Pulmonary artery endothelial cell (primary cell): ENCODE results near the gene HDAC10. TPM values are rescaled to one million over a fixed set of nuclear protein-coding genes. Genes with fewer than 3 reads are reported as not detected.

Experiments
- DNase-seq: peaks from one replicate; pipeline ENCODE4 v3.0.0-alpha.2; 2011; ENCODE audit warnings: low read depth, low spot score
- total RNA-seq: library from RNA; depleted of rRNA; stranded (reverse); fragments of >200 nt; gene quantifications from 2 replicates; pipeline ENCODE4 v1.2.3, GENCODE V29; 2014

HDAC10 gene
- total RNA-seq, 1 donor from 2014 or later, result 14.4 TPM

DNA sequence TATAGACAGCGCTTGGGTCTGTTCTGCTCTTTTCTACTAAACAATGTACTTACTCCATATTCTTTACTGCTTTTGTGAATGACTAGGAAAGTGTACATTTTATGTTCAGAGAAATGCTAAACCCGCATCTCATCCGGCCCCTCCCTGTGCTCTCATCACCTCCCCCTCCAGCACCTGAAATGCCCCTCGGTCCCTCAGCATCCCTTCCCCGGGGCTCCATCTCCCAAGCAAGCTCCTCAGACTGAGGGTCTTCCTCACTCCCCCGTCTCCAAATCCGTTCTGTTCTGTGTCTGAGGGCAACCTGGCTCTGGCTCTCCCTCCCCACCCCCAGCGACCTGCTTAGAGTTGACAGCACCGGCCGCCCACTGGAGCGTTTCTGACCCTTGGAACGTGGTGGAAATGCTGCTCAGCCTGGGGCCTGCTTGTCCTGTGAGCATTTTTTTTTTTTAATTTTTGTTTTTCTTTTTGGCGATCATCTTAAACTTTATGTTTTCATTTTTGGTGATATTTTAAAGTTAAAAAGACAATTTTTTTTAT is 48.9 kb downstream of the HDAC10 start:
- DNase-seq, result no peak

DNA sequence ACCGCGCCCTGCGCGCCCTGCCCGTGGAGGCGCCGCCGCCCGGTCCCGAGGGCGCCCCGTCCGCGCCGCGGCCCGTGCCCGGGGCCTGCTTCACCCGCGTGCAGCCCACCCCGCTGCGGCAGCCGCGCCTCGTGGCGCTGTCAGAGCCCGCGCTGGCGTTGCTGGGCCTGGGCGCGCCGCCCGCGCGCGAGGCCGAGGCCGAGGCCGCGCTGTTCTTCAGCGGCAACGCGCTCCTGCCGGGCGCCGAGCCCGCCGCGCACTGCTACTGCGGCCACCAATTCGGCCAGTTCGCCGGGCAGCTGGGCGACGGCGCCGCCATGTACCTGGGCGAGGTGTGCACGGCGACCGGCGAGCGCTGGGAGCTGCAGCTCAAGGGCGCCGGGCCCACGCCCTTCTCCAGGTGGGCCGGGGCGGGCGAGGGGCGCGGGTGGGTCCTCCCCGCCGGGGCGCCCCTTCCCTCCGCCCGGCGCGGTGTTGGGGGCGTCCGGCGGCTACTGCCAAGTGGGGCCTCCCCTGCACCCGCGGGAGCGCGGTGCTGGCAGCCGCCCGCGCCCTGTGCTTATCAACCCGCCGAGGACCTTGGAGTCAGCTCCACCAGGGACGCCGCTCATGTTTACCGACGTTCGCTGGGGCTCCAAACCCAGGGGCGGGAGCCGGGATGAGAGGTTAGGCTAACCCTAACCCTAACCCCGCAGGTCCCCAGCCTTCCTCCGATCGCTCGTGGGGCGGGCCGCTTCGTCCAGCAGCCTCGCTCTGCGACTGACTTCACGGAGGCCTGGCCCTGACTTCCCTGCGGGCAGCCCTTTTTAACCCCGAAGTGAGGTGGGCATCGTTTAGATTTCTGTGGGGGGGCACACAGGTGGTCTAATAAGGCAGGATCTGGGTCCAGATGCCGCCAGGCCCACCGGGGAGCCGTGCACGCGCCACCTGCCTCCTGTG is 49.6 kb downstream of the HDAC10 start:
- DNase-seq, result no peak

DNA sequence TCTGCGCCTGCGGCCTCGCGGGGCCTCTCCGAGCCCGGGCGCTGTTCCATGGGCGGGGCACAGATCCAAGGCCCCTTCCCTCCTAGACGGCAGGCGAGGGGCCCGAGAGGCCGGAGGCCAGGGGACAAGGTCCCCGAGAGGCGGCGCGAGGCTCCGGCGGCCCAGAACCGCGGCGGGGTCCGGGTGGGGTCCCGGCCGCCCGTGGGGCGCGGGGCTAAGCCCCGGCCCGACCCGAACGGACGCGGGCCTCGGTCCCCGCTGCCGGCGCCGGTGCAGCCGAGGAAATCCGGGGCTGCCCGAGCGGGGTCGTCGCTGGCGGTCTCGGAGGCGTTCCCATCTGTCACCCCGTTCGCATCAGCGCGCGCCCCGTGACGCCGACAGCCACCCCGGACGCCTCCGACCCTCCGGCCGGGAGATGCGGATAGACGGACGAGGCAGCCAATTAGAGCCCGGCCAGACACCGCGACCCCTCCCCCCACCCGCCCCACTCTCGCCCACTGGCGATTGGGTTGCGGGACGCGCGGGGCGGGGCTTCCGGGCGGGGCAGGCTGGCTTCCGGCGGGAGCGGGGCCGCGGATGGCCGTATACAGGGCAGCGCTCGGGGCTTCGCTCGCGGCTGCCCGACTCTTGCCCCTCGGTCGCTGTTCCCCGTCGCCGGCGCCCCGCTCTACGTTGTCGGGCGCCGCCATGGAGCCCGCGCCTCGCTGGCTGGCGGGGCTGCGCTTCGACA is 50.4 kb downstream of the HDAC10 start, which contains the start of gene SELENOO:
TSS of gene SELENOO (plus strand) at position 551 of the 730 bp plus-strand sequence. CDS start at position 577, 26 bp downstream.
- peak; percentile 44 for DNase-seq

DNA sequence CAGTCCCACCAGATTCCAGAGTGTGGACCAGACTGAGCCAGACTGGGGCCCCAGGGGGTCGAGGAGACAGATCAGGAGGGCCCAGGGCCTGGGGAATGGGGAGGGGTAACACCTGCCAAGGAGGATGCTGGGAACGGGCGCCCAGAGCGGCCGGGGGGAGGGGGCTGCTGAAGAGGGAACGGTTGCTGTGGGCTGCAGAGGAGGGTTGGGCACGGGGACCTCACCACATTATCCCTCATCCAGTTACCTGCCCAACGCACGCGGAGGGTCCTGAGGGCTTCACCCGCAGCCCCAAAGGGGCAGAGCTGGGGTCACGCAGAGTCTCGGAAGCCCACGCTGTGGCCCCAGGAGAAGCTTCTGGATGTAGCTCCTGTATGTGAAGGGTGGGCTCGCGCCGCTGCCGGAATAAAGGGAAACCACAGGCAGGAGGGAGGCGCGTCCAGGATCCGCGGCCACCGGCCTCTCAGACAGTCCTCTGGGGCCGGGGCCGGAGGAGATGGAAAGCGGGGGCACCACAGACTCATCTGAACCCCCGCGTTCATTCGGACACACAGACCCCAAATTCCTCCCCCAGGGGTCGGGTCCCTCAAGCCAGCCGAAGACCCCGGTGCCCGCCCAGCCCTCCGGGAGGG is 51.1 kb downstream of the HDAC10 start:
- DNase-seq, result no peak

DNA sequence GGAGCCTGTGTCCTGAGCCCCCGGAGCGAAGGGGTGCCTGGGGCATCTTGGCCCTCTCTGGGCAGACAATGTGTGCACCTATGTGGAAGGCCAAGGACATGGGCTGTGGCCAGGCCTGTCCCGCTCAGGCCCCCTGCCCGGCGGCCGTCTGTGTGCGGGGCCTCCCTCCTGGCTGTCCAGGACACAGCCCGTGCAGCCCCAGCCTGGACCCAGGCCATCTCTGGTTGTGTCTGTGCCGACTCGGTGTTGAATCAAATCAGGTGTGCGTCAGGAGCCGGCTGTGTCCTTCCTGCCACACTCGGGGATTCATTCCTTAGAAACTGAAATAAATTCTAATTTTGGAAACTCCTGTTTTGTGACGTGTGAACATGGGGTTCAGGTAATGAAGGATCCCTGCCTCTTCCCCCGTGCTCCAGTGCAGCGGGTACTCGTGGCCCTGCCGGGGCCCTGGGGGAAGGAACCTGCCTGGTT is 51.8 kb downstream of the HDAC10 start:
- no peak for DNase-seq

DNA sequence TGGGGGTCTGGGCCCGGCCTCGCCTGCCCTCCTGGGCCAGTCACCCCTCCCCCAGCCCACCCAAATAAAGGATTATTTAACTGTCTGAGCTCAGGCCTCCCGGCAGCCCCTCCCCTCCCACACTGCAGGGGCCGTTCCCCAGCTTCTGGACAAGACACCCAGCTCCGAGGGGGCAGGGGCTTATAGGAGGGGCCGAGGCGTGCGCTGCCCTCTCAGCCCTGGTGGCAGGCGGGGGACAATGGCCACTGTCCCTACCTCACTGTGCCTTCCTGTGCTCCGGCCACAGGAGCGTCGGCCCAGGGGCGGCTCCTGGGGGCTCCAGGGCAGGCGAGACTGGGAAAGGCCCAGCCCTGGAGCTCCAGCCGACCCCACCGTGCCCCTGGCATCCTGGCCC is 52.4 kb downstream of the HDAC10 start:
- no peak for DNase-seq

DNA sequence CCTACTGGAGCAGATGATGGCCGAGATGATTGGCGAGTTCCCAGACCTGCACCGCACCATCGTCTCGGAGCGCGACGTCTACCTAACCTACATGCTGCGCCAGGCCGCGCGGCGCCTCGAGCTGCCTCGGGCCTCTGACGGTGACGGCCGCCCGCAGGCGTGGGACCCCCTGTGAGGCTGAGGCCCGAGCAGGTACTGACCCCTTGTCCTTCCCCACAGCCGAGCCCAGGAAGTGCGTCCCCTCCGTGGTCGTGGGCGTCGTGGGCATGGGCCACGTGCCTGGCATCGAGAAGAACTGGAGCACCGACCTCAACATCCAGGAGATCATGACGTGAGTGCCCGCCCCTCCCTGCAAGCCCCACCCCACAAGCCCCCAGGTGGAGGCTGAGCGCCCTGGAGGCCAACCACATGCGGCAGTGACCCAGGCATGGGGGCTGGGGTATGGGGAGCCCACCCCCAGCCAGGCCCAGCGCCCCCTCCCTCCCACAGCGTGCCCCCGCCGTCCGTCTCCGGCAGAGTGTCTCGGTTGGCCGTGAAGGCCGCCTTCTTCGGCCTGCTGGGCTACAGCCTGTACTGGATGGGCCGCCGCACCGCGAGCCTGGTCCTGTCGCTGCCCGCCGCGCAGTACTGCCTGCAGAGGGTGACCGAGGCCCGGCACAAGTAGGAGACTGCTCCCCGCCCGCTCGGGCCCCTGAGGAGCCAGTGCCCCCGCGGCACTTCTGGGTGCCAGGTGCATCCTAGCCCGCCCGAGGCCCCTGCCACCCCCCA is 53.0 kb downstream of the HDAC10 start:
- DNase-seq, result no peak

DNA sequence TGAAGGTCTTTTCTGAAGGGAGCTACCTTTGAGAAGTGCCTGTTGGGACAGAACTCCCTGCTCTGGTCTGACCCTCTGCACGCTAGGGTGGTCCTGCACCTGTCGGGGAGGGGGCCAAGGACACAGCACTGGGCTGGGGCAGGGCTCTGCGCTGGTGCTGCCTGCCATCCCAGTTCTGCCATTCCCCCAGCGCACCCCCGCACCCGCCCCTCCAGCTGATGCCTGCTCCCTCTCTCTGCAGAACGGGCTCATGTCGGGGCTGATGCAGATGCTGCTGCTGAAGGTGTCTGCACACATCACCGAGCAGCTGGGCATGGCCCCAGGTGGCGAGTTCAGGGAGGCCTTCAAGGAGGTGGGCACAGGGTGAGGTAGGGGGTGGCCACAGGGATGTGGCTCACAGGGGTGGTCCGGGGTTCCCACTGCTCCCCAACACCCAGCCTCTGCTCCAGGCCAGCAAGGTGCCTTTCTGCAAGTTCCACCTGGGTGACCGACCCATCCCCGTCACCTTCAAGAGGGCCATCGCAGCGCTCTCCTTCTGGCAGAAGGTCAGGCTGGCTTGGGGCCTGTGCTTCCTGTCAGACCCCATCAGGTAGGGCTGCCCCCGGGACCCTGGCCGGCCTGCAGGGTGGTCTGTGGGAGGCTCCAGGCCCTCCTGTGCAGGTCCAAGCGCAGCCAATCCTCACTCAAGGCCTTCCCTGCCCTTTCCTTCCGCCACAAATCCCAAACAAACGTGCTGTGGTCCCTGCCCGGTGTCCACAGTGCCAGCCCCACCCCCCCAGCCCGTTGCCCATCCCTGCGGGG is 53.9 kb downstream of the HDAC10 start:
- no peak for DNase-seq

DNA sequence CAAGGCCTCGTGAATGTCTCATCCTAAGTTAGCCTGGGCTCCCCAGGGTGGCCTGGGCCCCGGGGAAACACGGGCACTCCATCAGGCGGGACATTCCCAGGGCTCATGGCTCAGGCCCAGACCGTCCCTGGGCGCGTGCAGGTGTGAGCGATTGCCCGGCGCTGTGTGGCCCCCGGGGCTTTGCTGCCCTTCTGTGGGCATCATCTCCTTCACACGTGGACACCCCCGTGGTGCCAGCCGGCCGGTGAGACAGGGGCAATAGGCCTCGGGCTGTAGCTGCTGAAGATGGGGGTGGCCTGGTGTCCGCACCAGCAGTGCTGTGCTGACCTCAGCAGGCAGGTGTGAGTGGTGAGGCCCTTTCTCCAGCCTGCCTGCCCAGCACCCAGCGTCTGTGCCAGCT is 54.8 kb downstream of the HDAC10 start:
- DNase-seq, result no peak

Other genes starting within 250 kb of the HDAC10 start
- 0.04 and 0.20 TPM in 2 replicates for gene IL17REL, start 238.5 kb downstream of the HDAC10 start, total RNA-seq
- gene TTLL8, start 193.0 kb downstream of the HDAC10 start, total RNA-seq, result not detected in 2 replicates
- gene MLC1, start 165.8 kb downstream of the HDAC10 start, total RNA-seq, result not detected in 2 replicates
- gene MOV10L1, start 161.3 kb downstream of the HDAC10 start, total RNA-seq, result 25.0 and 26.0 TPM in 2 replicates
- gene PANX2, start 80.5 kb downstream of the HDAC10 start, total RNA-seq, result 0.53 and 0.99 TPM in 2 replicates
- gene TRABD, start 65.4 kb downstream of the HDAC10 start, total RNA-seq, result 34.8 and 36.3 TPM in 2 replicates
- 28.8 and 30.4 TPM in 2 replicates for gene SELENOO, start 50.3 kb downstream of the HDAC10 start, total RNA-seq
- gene TUBGCP6, start 6.2 kb downstream of the HDAC10 start, total RNA-seq, result 22.0 and 28.1 TPM in 2 replicates
- gene MAPK12, start 10.4 kb upstream of the HDAC10 start, total RNA-seq, result 54.2 TPM in 2 replicates
- gene MAPK11, start 19.1 kb upstream of the HDAC10 start, total RNA-seq, result 16.3 and 23.3 TPM in 2 replicates
- 55.5 and 65.2 TPM in 2 replicates for gene PLXNB2, start 56.4 kb upstream of the HDAC10 start, total RNA-seq
- 1.1 and 1.3 TPM in 2 replicates for gene DENND6B, start 75.7 kb upstream of the HDAC10 start, total RNA-seq
- gene PPP6R2, start 92.1 kb upstream of the HDAC10 start, total RNA-seq, result 62.3 and 72.9 TPM in 2 replicates
- gene SBF1, start 223.8 kb upstream of the HDAC10 start, total RNA-seq, result 42.0 and 58.1 TPM in 2 replicates
- gene ADM2, start 230.3 kb upstream of the HDAC10 start, total RNA-seq, result 0.18 and 0.20 TPM in 2 replicates
- gene MIOX, start 235.6 kb upstream of the HDAC10 start, total RNA-seq, result not detected in 2 replicates